GOT3 (cell line): Measurements from ENCODE around the gene RWDD4.

Experiments
- DNase-seq: peaks from one replicate; lab custom pipeline; 2025; ENCODE audit warnings: mixed read lengths; lab: John Stamatoyannopoulos, UW

Gene RWDD4

GRCh38 chr4:183659029-183659871 is at the start of gene RWDD4, which contains the start of gene TRAPPC11:
TSS of gene RWDD4 (minus strand) at chr4:183659185. CDS start at chr4:183658952, 233 bp downstream.
TSS of gene TRAPPC11 (plus strand) at chr4:183659293. CDS start at chr4:183663868, 4,575 bp downstream.
- DNase-seq = peak; percentile 65

DNA sequence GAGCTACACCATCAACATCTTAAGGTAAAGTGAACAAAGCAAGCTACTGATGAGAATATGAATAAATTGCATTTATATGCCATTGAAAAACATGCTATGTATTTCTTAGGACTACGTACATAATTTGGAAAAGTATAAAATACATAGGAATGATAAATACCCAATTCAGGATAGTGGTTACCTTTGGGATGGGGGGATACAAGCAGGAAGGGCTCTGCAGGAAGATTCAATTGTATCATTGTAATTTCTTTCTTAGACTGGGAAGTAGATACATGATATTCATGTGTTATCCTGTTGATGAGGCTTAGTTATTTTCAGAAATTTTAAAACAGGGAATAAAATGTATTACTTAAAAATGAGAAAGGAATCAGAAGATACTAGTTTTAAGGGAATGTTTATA is 43.5 kb upstream of the RWDD4 start:
- DNase-seq = no peak

DNA sequence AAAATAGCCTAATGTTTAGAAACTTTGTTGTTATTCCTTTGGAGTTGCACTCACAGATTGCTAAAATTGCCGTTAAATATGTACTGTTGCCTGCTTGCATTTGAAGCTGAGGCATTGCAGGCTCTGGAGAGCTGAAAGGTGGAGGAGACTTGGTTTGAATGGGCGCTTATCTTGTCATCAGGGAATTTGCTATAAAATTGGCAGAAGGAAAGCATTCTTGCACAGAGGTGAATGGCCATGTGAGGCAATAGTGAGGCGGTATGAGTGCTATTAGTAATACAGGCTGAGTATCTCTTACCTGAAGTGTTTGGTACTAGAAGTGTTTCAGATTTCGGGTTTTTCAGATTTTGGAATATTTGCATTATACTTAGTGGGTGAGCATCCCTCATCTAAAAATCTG is 41.4 kb upstream of the RWDD4 start:
- no peak for DNase-seq

GRCh38 chr4:183698909-183699308 is 39.9 kb upstream of the RWDD4 start:
- no peak for DNase-seq

DNA sequence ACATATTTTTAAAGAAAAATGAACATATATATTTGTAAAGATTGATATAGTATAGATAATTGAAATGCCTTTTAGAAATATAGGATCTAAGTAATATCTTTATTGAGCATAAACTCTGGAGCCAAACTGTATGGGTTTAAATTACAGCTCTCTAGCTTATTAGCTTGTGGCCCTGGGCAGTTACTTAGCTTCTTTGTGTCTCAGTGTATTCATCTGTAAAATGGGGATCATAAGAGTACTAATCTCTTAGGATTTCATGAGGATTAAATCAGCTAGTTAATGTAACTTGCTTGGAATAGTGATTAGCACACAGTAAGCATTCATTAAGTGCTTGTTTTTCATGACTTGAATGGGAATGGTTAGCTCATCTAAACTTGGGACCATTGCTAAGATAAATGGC is 32.9 kb upstream of the RWDD4 start:
- no peak for DNase-seq

DNA sequence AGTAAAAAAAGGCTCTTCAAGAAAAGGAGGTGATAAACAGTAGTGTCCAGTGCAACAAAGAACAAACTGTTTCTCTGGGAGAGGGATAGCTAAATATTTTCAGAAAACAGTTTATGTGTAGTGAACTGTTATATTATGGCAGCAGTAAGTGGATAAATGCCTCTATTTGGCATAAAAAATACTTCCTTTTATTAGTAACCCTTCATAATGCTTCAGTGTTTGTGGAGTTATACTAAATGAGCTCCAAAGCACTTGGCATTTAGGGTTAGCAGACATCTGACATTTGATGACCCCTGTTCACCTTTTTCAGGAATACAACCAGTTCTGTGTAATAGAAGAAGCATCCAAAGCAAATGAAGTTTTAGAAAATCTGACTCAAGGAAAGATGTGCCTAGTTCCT is 32.0 kb upstream of the RWDD4 start:
- no peak for DNase-seq

- DNase-seq = no peak
These were observed 29.2 kb upstream of the RWDD4 start for GRCh38 chr4:183688216-183688615.

GRCh38 chr4:183686461-183686860 is 27.5 kb upstream of the RWDD4 start:
- DNase-seq = no peak

DNA sequence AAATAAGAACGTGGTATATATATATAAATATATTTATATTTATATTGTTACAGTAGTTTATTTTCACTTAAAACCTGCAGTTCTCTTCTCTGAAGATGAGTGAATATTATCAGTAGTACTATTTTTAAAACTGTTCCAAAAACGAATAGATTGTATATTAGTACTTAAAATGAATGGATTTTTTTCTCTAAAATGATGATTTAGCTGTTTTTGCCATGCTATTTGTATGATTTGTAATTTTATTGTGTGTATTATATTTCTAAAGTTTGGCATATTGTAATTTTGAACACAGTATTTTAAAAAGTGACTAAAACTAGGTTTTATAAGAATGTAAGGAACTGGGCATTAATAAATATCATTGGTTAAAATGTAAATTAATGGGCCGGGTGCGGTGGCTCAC is 22.1 kb upstream of the RWDD4 start:
- DNase-seq = no peak

GRCh38 chr4:183675625-183676024 is 16.6 kb upstream of the RWDD4 start:
- no peak for DNase-seq

- no peak for DNase-seq
These were observed 15.2 kb upstream of the RWDD4 start for GRCh38 chr4:183674153-183674552.

- no peak for DNase-seq
These were observed 12.1 kb upstream of the RWDD4 start for GRCh38 chr4:183670960-183671555.

GRCh38 chr4:183670251-183670650 is 11.3 kb upstream of the RWDD4 start:
- no peak for DNase-seq

GRCh38 chr4:183666088-183666487 is 7.1 kb upstream of the RWDD4 start:
- no peak for DNase-seq

- no peak for DNase-seq
These were observed 872 bp upstream of the RWDD4 start for GRCh38 chr4:183659872-183660242.

- no peak for DNase-seq
These were observed 490 bp downstream of the RWDD4 start for GRCh38 chr4:183658362-183659028.

GRCh38 chr4:183657564-183657963 is 1.4 kb downstream of the RWDD4 start:
- DNase-seq = no peak

DNA sequence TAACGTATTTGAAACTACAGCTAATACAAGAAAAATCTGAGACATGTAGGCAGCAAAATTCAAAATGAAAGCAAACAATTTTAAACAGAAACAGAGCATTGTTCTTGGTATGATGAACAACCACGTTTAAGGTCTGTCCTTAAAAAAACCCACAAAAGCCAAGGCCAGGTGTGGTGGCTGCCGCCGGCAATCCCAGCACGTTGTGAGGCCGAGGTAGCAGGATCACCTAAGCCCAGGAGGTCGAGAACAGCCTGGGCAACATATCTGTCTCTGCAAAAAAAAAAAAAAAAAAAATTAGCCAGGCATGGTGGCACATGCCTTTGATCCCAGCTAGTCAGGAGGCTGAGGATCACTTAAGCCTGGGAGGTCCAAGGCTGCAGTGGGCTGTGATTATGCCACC is 13.7 kb downstream of the RWDD4 start:
- DNase-seq = no peak

DNA sequence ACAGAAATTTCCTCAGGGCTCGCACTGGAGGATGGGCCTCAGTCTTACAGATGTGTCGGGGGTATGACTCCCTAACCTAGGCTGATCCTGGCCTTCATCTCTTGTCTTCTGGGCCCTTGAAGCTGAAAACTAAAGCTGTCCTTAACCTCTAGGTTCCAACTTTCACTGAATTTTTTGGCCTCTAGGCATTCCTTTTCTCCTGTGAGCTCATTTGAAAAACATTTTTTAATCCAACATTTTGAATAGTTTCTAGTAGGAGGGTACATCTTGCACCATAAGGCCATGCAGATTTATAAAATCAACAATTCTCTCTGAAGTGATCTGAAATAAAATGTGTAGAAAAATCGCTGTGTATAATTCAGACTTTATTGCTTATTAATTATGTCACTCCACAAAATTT is 19.7 kb downstream of the RWDD4 start:
- no peak for DNase-seq

DNA sequence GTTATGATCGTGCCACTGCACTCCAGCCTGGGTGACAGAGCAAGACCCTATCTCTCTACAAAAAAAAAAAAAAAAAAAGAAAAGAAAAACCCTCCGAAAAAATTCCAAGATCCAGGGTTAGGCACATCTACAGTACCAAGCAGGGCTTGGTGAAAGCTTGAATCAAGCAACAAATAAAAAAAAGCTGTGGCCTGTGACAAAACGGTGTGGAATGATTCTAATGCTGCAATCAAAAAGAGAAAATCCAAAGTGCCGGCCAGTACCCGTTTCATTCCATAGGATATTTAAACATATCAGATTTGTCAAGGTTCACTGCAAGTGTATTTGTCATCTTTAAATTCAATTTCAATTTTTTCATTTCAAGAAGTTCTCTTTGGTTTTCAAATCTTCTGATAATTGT is 20.5 kb downstream of the RWDD4 start:
- DNase-seq = no peak

GRCh38 chr4:183637461-183637860 is 21.5 kb downstream of the RWDD4 start:
- no peak for DNase-seq

DNA sequence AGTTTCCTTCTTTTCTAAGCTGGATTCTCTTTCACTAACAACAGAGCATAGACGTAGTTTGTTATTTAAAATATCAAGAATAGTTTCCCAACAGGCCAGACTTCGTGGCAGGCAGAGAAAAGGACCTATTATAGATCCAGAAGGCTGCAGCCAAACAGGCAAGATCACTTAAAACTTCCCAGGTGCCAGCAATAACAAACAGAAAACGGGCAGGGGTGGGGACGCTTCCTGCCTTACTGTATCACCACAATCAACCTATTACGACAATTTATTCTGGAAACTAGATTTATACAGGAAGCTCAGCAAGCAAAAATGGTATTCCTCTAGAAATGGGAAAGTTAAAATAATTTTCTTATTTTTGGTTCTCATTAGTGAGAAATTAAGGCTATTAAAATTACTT is 22.1 kb downstream of the RWDD4 start:
- DNase-seq = no peak

DNA sequence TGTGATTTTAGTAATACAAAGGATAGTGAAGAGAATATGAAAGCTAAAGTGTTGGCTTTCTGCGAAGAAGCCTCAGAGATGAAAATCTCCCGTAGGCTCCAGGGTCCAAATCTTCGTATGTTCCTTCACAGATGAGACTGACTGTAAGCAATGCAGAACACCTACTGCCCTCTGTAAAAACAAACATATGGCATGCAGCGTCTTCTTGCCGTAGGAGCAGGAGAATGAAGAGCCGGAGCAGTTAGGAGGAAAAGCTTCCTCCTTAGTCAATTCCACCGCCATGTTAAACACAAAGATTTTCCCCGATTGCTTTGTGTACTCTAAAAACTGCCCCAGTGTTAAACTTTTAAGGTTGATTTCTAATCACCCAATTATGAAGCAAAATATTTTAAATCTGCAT is 22.5 kb downstream of the RWDD4 start:
- no peak for DNase-seq
